Activated CD4-positive, alpha-beta T cell treated with anti-CD3 and anti-CD28 coated beads, Interleukin-2, amount 50 U/mL, for 16 hours (primary cell): Measurements from ENCODE around the gene BCAR3.
"Not testable (repeated sequence)": the region's sequence is repeated elsewhere in the genome, so short reads cannot be mapped to it uniquely, and the experiment has no call there.

Experiments used
- DNase-seq: peaks from one replicate; pipeline ENCODE4 v3.0.0-alpha.2; 2020

The BCAR3 gene

DNA sequence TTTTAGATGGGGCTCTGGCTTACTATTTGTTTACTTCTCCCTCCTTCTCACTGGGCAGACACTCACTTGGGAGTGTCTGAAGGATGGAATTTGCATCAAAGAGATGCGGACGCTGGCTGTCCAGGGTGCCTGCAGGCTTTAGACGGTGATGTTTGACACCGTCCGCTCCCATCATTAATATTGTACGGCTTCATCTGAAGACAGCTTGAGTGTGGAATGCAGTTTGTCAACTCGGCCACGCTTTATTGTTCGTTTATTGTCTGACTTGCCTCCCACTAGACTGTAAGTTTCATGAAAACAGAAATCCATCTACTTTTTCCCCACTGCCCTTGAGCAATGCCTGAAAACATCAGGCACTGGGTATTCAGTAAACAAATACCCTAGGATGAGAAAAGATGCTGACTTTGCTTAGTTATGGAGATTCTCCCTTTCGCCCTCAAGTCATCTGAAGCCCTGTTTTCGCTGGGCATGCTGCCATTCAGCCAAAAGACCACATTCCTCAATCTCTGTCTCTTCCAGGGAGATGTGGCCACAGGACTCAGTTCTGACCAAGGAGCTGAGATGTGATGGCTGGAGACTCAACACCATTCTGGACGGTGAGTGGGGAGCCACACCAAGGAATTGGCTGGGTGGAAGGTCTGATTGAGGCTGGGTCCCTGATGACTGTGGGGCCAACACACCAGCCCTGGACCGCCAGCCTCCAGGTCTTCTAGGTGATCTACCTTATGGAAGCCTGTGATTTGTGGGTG, 87.6 kb downstream of the BCAR3 start:
- DNase-seq: no peak

- DNase-seq: no peak
Measured at GRCh38 chr1:93592551-93592949, 89.1 kb downstream of the BCAR3 start.

DNA sequence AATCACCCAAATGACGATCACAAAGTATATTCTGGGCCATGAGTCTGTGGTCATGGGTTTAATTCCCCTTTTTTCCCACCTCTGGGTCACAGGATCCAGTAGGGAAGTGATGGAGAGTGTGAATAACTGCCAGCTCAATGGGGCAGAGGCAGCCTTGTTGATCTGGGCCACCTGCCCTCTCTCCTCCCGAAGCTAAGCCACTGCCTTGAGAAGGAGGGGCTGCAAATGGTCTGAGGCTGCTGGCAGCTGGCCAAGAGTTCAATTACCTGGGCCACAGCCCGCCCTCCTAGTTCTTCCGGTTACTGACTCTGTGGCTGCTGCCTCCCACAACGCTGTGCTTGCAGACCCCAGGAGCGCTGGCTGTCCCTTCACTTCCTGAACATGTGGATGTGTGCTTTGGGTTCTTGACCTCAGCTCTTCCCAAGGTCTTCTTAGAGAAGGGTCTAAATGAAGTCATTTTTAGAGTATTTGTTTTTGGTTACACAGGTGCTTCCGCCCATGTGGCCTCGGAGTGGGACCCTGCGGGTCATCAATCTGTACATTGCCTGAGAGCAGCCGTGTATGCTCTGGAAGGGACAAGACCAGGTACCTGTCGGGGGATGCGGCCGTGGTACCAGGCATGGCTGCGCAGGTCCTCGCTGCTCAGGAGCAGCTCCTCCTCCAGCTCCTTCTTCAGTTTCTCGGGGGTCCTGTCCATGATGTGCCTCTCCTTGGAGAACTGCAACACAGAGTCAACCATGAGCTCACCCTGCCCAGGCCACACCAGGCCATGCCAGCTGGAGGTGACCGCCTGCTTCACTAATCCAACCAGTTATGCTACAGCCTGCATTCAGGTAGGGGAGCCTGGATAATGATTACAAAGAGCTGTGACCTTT, 89.7 kb downstream of the BCAR3 start:
- DNase-seq: no peak

- DNase-seq: not testable (repeated sequence)
Measured at GRCh38 chr1:93591291-93591675, 90.4 kb downstream of the BCAR3 start.

GRCh38 chr1:93588955-93589354, 92.7 kb downstream of the BCAR3 start:
- no peak for DNase-seq

- peak; percentile 5 for DNase-seq
Measured at GRCh38 chr1:93588206-93588605, 93.4 kb downstream of the BCAR3 start.

DNA sequence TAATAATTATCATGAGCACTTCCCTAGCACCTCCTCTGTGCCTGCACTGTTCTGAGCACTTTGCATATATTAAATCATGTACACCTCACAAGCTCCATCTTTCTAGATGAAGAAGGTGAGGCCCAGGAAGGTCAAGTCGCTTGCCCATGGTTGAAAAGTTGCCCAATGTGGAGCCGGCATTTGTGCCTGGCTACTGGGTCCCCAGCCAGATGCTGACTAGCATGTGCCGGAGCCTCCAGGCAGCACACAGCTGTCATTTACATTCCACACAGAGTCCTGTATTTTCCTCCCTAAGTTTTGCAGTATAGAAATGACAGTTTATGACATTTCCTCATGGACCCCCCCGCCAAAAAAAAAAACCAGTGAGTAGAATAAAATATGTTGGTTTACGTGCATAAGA, 94.3 kb downstream of the BCAR3 start:
- no peak for DNase-seq

- DNase-seq: no peak
Measured at GRCh38 chr1:93585059-93585966, 96.3 kb downstream of the BCAR3 start.

DNA sequence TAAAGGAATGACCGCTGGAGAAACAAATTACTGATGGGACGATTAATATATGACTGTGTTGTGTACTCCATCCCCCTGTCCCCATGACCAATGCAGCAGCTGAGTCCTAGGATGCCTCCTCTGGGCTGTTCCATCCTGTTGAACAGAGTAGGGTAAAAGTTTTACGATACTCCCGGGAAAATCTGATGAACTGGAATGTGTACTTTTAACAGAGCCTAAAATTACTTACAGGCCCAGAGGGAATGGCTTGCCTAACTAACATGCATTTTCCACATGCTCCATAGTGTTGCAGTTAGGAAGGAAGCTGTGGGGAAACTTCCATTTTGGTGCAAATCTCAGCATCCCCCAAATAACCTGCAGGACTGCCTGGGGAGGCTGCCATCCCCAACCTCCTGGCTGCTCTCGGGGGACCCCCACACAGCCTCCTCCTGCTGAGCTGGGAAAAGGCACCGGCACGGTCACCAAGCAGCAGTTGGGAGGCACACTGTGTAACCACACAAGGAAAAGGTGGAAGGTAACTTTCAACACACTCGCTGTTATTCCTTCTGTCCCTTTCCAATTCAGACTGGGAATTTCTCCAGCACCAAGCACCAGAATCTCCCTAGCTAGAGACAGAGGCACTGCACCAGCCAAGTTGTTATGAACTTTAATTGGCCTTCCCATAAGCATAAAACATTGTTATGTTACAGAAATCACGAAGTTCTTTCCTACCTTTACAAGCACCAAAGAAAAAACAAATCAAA, 97.2 kb downstream of the BCAR3 start:
- DNase-seq: no peak

DNA sequence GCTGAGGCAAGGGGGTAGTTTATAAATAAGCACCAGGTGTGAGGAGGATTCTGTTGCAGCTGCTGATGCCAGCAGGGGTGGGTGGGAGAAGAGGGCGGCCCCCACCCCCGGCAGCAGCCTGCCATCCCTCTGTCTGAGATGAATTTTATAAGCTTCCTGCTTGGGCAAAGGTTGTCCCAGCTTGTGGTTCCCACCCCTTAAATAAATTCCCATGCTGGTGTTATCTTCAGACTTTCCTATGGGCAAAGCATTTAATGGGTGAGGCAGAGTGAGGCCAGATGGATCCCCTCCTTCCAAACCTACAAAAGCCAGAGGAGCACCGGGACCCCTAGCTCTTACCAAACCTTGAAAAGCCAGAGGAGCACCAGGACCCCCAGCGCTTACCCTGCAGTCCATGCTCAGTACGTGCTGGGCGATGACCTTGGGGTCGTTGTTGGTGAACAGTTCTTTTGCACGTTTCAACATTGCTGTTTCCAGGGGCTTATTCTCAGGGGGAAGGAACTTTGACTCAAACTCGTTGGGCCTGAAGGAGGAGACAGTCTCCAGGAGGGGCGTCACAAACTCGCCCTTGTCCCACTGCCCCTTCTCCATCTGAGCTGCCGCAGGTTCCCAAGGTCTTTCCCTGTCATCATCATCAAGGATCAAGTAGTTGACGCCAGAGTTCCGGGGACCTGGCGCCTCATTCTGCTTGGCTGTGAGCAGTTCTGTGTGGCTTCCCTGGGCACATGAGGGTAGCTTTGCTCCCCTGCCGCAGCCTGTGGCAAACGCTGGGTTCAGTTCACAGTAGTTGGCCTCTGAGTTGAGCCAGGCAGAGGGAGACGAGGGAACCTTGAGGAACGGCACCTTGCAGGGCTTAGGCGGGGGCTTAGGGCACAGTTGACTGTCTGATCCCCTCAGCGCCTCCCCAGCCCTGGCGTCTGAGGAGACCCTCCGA, 99.5 kb downstream of the BCAR3 start:
- DNase-seq: no peak

DNA sequence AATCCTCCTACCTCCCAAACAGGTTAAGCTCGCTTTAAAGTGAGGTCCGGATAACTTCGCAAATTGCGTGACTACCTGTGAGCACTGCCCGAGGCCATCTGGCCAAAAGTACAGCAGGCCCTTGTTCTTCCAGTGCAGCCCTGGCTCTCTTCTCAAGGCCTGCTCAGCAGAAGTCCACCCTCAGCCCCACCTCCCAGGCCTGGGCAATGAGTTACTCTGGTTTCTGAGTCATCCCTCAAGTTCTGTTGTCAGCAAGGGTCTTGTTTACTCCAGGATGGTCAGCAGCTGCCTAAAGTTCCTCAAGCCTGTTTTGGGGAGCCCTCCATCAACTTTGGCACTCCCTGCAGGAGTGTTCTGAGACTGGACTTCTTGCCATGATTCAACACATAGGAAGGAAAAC, 101.7 kb downstream of the BCAR3 start:
- DNase-seq: no peak

DNA sequence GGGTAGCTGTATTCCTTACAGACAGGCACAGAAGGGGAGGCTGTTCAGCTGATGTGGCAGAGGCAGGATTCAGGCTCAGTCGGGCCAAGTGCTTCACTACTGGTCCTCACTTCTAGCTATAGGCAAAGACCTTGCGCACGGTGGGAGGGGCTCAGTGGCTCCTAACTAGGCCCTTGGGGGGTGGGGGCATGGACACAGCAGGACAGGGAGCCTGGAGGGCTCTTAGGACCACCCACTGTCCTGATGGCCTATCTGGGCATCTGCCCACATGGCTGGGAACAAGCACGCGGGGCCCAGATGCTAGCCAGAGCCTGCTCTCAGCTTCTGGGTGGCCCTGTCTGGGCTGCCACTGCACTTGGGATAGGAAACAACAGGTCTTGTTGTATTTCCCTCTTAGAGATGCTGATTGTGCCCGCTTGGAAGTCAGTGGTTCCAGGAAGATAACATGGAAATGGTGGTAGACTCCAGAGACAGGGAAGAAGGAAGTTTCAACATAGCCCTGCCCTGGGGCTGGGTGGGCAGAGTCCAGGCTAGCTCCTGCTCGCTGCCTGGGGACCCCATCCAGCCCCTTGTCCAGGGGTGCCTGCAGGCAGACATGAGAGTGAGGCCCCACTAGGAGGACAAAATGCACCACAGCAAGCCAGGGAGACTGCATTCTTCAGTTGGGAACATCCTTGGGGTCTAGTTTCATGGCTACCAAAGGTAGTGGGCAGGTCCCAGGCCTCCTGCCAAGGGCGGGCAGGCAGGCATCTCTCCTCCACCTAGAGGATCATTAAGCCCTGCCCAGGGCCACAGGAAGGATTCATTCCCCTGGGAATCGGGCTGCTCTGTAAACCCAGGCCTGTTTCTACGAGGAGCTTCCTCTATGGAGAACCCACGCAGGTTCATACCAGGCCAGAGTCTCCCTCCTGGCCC, 102.5 kb downstream of the BCAR3 start:
- no peak for DNase-seq

DNA sequence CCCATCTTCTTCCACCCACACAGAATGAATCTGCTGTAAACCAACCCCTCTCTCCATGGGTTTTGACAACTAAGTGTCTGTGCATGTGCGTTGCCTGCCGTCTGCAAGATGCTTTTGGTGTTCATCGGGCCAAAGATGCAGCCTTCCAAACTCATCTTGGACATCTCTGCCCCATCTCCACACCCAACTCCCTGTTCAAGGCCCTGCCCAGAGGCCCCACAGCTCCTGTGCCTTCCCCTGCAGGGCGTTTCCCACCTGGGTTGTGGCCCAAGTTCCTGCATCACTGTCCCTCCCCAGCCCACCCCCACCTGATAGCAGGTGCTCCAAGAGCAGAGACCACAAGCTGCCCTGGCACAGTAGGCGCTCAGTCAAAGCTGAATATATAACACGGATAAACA, 103.2 kb downstream of the BCAR3 start:
- no peak for DNase-seq

GRCh38 chr1:93577536-93578432, 103.9 kb downstream of the BCAR3 start:
- DNase-seq: no peak

- DNase-seq: no peak
Measured at GRCh38 chr1:93576746-93577145, 104.9 kb downstream of the BCAR3 start.

- DNase-seq: no peak
Measured at GRCh38 chr1:93576346-93576745, 105.3 kb downstream of the BCAR3 start.

DNA sequence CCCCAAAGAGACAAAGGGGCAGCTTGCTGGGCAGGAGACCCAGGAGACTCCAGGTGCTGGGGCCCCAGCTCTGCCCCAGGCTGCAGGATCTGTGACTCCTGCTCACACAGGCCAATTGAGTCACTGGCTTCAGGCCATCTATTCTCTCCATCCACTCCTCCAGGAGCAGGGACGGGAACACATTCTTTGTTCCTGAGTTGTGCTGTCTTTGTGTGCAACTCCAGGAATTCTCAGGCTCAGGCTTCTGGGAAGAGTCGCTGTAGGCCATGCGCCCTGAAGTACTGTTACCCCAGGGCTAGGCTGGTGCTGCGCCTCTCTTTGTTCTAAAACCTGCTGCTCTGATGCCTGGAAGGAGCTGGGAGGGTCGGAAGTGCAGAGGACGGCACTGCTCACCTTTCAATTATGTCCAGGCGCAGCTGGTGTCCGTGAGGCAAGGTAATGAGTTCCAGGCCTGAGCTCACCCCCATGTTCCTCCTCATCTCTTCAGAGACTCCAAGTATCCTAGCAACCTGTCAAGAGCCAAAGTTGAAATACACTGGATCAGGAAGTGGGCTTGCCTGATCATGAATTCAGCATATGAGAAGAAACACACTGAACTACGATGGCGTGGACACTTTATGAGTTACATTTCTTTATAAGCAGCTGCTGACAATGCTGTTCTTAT, 105.9 kb downstream of the BCAR3 start:
- DNase-seq: no peak

GRCh38 chr1:93574991-93575390, 106.6 kb downstream of the BCAR3 start:
- no peak for DNase-seq

GRCh38 chr1:93574511-93574910, 107.1 kb downstream of the BCAR3 start:
- no peak for DNase-seq
